Gastroesophageal sphincter (tissue), 4 donors: ENCODE results near the gene TMEM184A. TPM values are rescaled to one million over a fixed set of nuclear protein-coding genes. Genes with fewer than 3 reads are reported as not detected.

Experiments
- ATAC-seq: fragments of 150-250 bp; one replicate; pipeline ENCODE4 v1.9.1; 2016; ENCODE audit warnings: mild to moderate bottlenecking, moderate library complexity
- H3K27ac ChIP-seq, 4 donors: fragments of 200-600 bp; sonication (generic) in 3 of 4; 1 replicate in 3 of 4; 2 replicates in 1 of 4; pipeline ENCODE4 v1.5.1; 2016 to 2019
- H3K27me3 ChIP-seq: fragments of 200-600 bp; sonication (generic); one replicate; pipeline ENCODE4 v1.5.1; 2019
- H3K36me3 ChIP-seq, 2 donors: fragments of 200-600 bp; sonication (generic); one replicate each; pipeline ENCODE4 v1.5.1; 2019; ENCODE audit warnings: control low read depth in 1 of 2
- H3K4me1 ChIP-seq, 3 donors: fragments of 200-600 bp; sonication (generic); 1 replicate in 2 of 3; 2 replicates in 1 of 3; pipeline ENCODE4 v1.5.1; 2016 to 2019; ENCODE audit warnings: control low read depth in 2 of 3
- H3K4me3 ChIP-seq, 2 donors: fragments of 200-600 bp; sonication (generic); one replicate each; pipeline ENCODE4 v1.5.1; 2019; ENCODE audit warnings: mild to moderate bottlenecking in 1 of 2, moderate library complexity in 1 of 2
- H3K9me3 ChIP-seq, 3 donors: fragments of 200-600 bp; sonication (generic); one replicate each; pipeline ENCODE4 v1.5.1; 2017 to 2019; ENCODE audit warnings: control low read depth in 2 of 3
- CTCF ChIP-seq, 4 experiments: fragments of 200-600 bp in 2 of 4; fragments of 450-650 bp in 2 of 4; sonication (generic) in 1 of 4; IDR thresholded peaks; one replicate each; pipeline ENCODE4 v1.5.1; 2017 to 2019; ENCODE audit warnings: antibody characterized with exemption in 4 of 4, mild to moderate bottlenecking in 2 of 4, moderate library complexity in 2 of 4
- EP300 ChIP-seq: sonication (generic); formaldehyde crosslinking; IDR thresholded peaks from one replicate; pipeline ENCODE4 v1.6.1; 2017; ENCODE audit warnings: antibody characterized with exemption, mild to moderate bottlenecking
- POLR2A ChIP-seq, 2 donors: fragments of 450-650 bp; IDR thresholded peaks; one replicate each; pipeline ENCODE4 v1.6.1; 2017; ENCODE audit warnings: antibody characterized with exemption in 2 of 2, mild to moderate bottlenecking in 2 of 2, moderate library complexity in 1 of 2
- POLR2AphosphoS5 ChIP-seq: sonication (generic); formaldehyde crosslinking; IDR thresholded peaks from one replicate; pipeline ENCODE4 v1.6.1; 2017; ENCODE audit warnings: antibody characterized with exemption
- WGBS, 2 donors: methylation state at CpG; one replicate each; pipeline ENCODE4 v1.1.5; 2018; ENCODE audit warnings: low coverage in 1 of 2; 5-methylcytosine and 5-hydroxymethylcytosine counted together
- total RNA-seq, 4 donors: library from RNA; depleted of rRNA; stranded (reverse); fragments of >200 nt; gene quantifications; one replicate each; pipeline ENCODE4 v1.1.0, GENCODE V29; 2016

TMEM184A gene
- total RNA-seq, 4 donors from 2014 or later, result 0.15 to 1.5 (median 0.31) TPM; not detected in 1

- Histone ChIP-seq H3K4me1 (peaks cover 0 to 23% (median 8%) of the 10 kb centered on the region in 3 donors), H3K9me3 (no peaks in the 10 kb centered on the region), H3K27ac (no peak overlapping the region), H3K4me3 (no peak overlapping the region), H3K27me3 (no peaks in the 10 kb centered on the region), H3K36me3 (no peaks in the 10 kb centered on the region)
- WGBS, 2 donors, result no CpG with 5 or more reads among the region's 7 CpGs
- ATAC-seq, result no peak
- TF ChIP-seq POLR2AphosphoS5 (no peak), CTCF (IDR thresholded peaks at IDR 0.05) (no peak), EP300 (no peak), POLR2A (IDR thresholded peaks at IDR 0.05) (no peak)
These were observed 19.8 kb upstream of the TMEM184A start for GRCh38 chr7:1575809-1576208.

GRCh38 chr7:1572111-1572822 is 16.3 kb upstream of the TMEM184A start:
- H3K9me3 ChIP-seq, result no peaks in the 10 kb centered on the region
- WGBS, 2 donors, result 84 to 88% methylated on average over 5 to 6 of the region's 7 CpGs
- ATAC-seq, result no peak
- peaks cover 0 to 12% of the 10 kb centered on the region in 2 donors for H3K36me3 ChIP-seq
- TF ChIP-seq POLR2A (IDR thresholded peaks at IDR 0.05), result no peak
- TF ChIP-seq POLR2AphosphoS5, result no peak
- no peak for TF ChIP-seq CTCF (IDR thresholded peaks at IDR 0.05)
- no peak for TF ChIP-seq EP300
- peaks cover 0 to 40% (median 12%) of the 10 kb centered on the region in 3 donors for H3K4me1 ChIP-seq
- H3K27me3 ChIP-seq, result no peaks in the 10 kb centered on the region
- no peak overlapping the region for H3K4me3 ChIP-seq
- peak overlapping the region in 1 of 4 donors; percentile 95 for H3K27ac ChIP-seq

GRCh38 chr7:1569833-1570632 is 14.0 kb upstream of the TMEM184A start, which contains the start of gene PSMG3:
TSS of gene PSMG3 (minus strand) at chr7:1570032. CDS start at chr7:1569339, 693 bp downstream.
- Histone ChIP-seq H3K27me3 (no peaks in the 10 kb centered on the region), H3K27ac (peak within 1 kb of the TSS; percentile 50 to 96 (median 92)), H3K36me3 (peaks cover 0 to 33% of the 10 kb centered on the region in 2 donors), H3K4me1 (peaks cover 0 to 40% (median 12%) of the 10 kb centered on the region in 3 donors), H3K9me3 (no peaks in the 10 kb centered on the region), H3K4me3 (peak within 1 kb of the TSS; percentile 46 to 90)
- WGBS, 2 donors, result 0% methylated on average over 4 to 6 of the region's 95 CpGs
- TF ChIP-seq POLR2A (IDR thresholded peaks at IDR 0.05), result peak; percentile 80 to 81
- no peak for TF ChIP-seq EP300
- peak; percentile 73 for TF ChIP-seq POLR2AphosphoS5
- peak in 3 of 4 experiments; percentile 48 to 71 (median 54) for TF ChIP-seq CTCF (IDR thresholded peaks at IDR 0.05)
- ATAC-seq, result peak; percentile 96

GRCh38 chr7:1569440-1569832 is 13.4 kb upstream of the TMEM184A start:
- Histone ChIP-seq H3K4me1 (peaks cover 0 to 40% (median 12%) of the 10 kb centered on the region in 3 donors), H3K4me3 (peak overlapping the region; percentile 46 to 90), H3K9me3 (no peaks in the 10 kb centered on the region), H3K27ac (peak overlapping the region; percentile 39 to 96 (median 92)), H3K27me3 (no peaks in the 10 kb centered on the region), H3K36me3 (peaks cover 0 to 35% of the 10 kb centered on the region in 2 donors)
- TF ChIP-seq POLR2A (IDR thresholded peaks at IDR 0.05) (no peak), EP300 (no peak), CTCF (IDR thresholded peaks at IDR 0.05) (no peak), POLR2AphosphoS5 (no peak)
- 2 to 29% methylated on average over 16 to 19 of the region's 27 CpGs for WGBS, 2 donors
- peak; percentile 24 for ATAC-seq
